Transverse colon (tissue), 4 donors: ENCODE results near the gene DNHD1. TPM values are rescaled to one million over a fixed set of nuclear protein-coding genes. Genes with fewer than 3 reads are reported as not detected.

Source experiments
- DNase-seq: peaks from one replicate; pipeline ENCODE4 v3.0.0-alpha.2; 2019
- H3K27ac ChIP-seq, 4 donors: fragments of 200-600 bp; sonication (generic); 2 replicates each; pipeline ENCODE4 v1.5.1; 2016 to 2018; ENCODE audit warnings: inconsistent platforms in 4 of 4
- H3K27me3 ChIP-seq: fragments of 200-600 bp; sonication (generic); 2 replicates; pipeline ENCODE4 v1.5.1; 2017; ENCODE audit warnings: inconsistent platforms
- H3K36me3 ChIP-seq, 4 donors: fragments of 200-600 bp; sonication (generic); 2 replicates each; pipeline ENCODE4 v1.5.1; 2017 to 2019; ENCODE audit warnings: inconsistent platforms in 4 of 4
- H3K4me1 ChIP-seq, 4 donors: fragments of 200-600 bp; sonication (generic); 2 replicates each; pipeline ENCODE4 v1.5.1; 2017 to 2020; ENCODE audit warnings: inconsistent platforms in 4 of 4
- H3K4me3 ChIP-seq, 4 donors: fragments of 200-600 bp; sonication (generic); 1 replicate in 1 of 4; 2 replicates in 3 of 4; pipeline versions ENCODE4 v1.5.1 to v1.6.1; 2017 to 2019; ENCODE audit warnings: inconsistent platforms in 4 of 4
- H3K9me3 ChIP-seq, 2 donors: fragments of 200-600 bp; sonication (generic); 2 replicates each; pipeline ENCODE4 v1.5.1; 2017 to 2019; ENCODE audit warnings: inconsistent platforms in 2 of 2
- EP300 ChIP-seq: sonication (generic); formaldehyde crosslinking; IDR thresholded peaks from one replicate; pipeline ENCODE4 v1.6.1; 2017; ENCODE audit warnings: antibody characterized with exemption, low read depth
- POLR2A ChIP-seq: fragments of 450-650 bp; IDR thresholded peaks from one replicate; pipeline ENCODE4 v1.6.1; 2016; ENCODE audit warnings: antibody characterized with exemption, mild to moderate bottlenecking, moderate library complexity
- POLR2AphosphoS5 ChIP-seq, 3 donors: sonication (generic); formaldehyde crosslinking; IDR thresholded peaks; one replicate each; pipeline ENCODE4 v1.6.1; 2016; ENCODE audit warnings: antibody characterized with exemption in 3 of 3
- WGBS, 2 donors: methylation state at CpG; one replicate each; pipeline ENCODE4 v1.1.5; 2018; ENCODE audit warnings: low coverage in 1 of 2; 5-methylcytosine and 5-hydroxymethylcytosine counted together
- in situ Hi-C, 4 donors: fragments of 200-750 bp; cut with MboI; loops; one replicate each; pipeline versions ENCODE4 v1.15.0 to v1.15.1; 2017; ENCODE audit warnings: low sequenced_read_pairs in 3 of 4, low pct_ligation_motif_present in 1 of 4, low pct_unique_long_range_greater_than_20kb in 1 of 4
- intact Hi-C: fragments of 100-400 bp; cut with DNase I; formaldehyde crosslinking; loops from one replicate; pipeline ENCODE4 v1.15.1; 2023; ENCODE audit warnings: low total_unique reads
- total RNA-seq, 4 donors: library from RNA; depleted of rRNA; stranded (reverse); fragments of >200 nt; gene quantifications; one replicate each; pipeline ENCODE4 v1.1.0, GENCODE V29; 2016
- TF ChIP-seq, protein P1 (sequence below), 5 experiments: fragments of 200-600 bp in 3 of 5; fragments of 450-650 bp in 2 of 5; sonication (generic) in 3 of 5; IDR thresholded peaks; 1 replicate in 2 of 5; 2 replicates in 3 of 5; pipeline ENCODE4 v1.5.1; 2016 to 2017; ENCODE audit warnings: antibody characterized with exemption in 5 of 5, inconsistent platforms in 3 of 5, mild to moderate bottlenecking in 2 of 5, moderate library complexity in 1 of 5

Gene DNHD1
- total RNA-seq, 4 donors from 2014 or later = 19.3 to 57.5 (median 34.0) TPM

- intact Hi-C loops = loop anchor here (5.0 kb wide), 1 partner anchor 71 kb away; the partner anchor contains the start of gene MRPL17
- Histone ChIP-seq H3K4me1 (peaks cover 30 to 64% (median 45%) of the 10 kb centered on the region in 4 donors), H3K27me3 (no peaks in the 10 kb centered on the region), H3K36me3 (peaks cover 0 to 25% (median 9%) of the 10 kb centered on the region in 4 donors), H3K9me3 (no peaks in the 10 kb centered on the region), H3K4me3 (peak overlapping the region; percentile 61 to 83 (median 76)), H3K27ac (peak overlapping the region; percentile 96 to 99 (median 97))
- in situ Hi-C loops = no loop called here
- WGBS, 2 donors = 3 to 17% methylated on average over 5 to 30 of the region's 39 CpGs
- TF ChIP-seq POLR2AphosphoS5 (IDR thresholded peaks at IDR 0.05) (peak in 2 of 3 donors; percentile 6 to 54), POLR2A (no peak), EP300 (no peak)
- peak; percentile 35 for DNase-seq
Measured at GRCh38 chr11:6611092-6611962, 114.2 kb downstream of the DNHD1 start.

DNA sequence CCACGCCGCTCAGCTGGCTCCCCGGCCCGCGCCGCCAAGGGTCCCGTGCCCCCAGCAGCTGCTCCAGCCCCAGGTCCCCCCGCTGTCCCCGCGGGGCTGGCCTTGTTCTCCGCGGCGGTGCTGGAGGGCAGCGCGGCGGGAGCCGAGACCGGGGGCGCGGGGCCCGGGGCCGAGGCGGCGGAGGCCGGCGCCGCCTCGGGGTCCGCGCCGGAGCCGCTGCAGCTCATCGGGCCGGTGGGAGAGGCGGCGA is 114.8 kb downstream of the DNHD1 start:
- in situ Hi-C loops (no loop called here), intact Hi-C loops (loop anchor here (5.0 kb wide), 1 partner anchor 70 kb away; the partner anchor contains the start of gene MRPL17)
- 0% methylated on average over 10 of the region's 36 CpGs; no CpG with 5 or more reads in 1 of the 2 donors for WGBS, 2 donors
- DNase-seq = no peak
- H3K4me3 ChIP-seq = peak overlapping the region; percentile 61 to 83 (median 76)
- peaks cover 0 to 25% (median 9%) of the 10 kb centered on the region in 4 donors for H3K36me3 ChIP-seq
- peaks cover 24 to 58% (median 40%) of the 10 kb centered on the region in 4 donors for H3K4me1 ChIP-seq
- TF ChIP-seq POLR2AphosphoS5 (IDR thresholded peaks at IDR 0.05) = no peak
- TF ChIP-seq, protein P1, sequence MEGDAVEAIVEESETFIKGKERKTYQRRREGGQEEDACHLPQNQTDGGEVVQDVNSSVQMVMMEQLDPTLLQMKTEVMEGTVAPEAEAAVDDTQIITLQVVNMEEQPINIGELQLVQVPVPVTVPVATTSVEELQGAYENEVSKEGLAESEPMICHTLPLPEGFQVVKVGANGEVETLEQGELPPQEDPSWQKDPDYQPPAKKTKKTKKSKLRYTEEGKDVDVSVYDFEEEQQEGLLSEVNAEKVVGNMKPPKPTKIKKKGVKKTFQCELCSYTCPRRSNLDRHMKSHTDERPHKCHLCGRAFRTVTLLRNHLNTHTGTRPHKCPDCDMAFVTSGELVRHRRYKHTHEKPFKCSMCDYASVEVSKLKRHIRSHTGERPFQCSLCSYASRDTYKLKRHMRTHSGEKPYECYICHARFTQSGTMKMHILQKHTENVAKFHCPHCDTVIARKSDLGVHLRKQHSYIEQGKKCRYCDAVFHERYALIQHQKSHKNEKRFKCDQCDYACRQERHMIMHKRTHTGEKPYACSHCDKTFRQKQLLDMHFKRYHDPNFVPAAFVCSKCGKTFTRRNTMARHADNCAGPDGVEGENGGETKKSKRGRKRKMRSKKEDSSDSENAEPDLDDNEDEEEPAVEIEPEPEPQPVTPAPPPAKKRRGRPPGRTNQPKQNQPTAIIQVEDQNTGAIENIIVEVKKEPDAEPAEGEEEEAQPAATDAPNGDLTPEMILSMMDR (IDR thresholded peaks at IDR 0.05) = no peak
- TF ChIP-seq EP300 = no peak
- TF ChIP-seq POLR2A = no peak
- peak overlapping the region; percentile 96 to 99 (median 97) for H3K27ac ChIP-seq
- no peaks in the 10 kb centered on the region for H3K27me3 ChIP-seq
- no peaks in the 10 kb centered on the region for H3K9me3 ChIP-seq

DNA sequence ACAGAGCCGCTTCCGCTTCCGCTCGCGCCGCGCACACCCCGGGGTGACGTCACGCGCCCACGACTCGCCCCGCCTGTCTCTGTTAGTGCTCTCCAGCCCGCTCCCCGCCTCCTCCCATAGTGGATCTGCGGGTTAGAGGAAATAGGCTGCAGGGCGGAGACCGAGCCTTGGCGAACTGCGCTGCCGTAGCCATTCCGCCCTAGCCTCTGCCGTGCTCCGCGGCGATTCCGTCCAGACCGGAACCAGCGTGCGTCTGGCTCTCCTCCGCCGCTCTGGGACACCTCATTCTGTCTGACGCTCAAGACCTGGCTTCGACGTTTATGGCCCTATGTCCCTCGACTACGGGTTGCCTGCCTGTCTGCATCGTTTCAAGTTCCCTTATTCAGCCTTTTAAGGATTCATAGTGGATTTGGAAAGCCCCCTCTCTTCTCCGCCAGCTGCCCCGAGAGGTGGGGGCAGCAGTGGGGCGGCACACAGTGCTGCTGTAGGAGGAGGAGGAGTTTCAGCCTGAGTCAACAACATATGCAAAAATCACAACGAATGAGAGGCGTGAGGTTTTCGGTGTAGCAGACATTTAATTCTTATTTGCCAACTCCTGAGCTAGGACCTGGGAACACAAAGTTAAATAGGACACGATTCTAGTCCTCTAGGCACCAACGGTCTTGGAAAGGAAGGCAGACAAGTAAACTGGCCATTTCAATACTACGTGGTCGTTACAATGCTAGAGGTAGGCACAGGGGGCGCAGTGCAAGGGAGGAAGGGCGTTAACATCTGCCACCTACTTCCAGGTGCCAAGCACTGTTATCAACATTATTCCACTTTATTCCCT is 115.3 kb downstream of the DNHD1 start, which contains the start of gene TAF10:
TAF10 (minus strand) TSS at position 4 of the 829 bp plus-strand sequence. CDS start 27 bp downstream, outside the sequence.
- peaks cover 0 to 25% (median 9%) of the 10 kb centered on the region in 4 donors for H3K36me3 ChIP-seq

GRCh38 chr11:6613496-6613895 is 116.4 kb downstream of the DNHD1 start:
- no peak for DNase-seq
- Histone ChIP-seq H3K27ac (peak overlapping the region; percentile 96 to 99 (median 97)), H3K4me1 (peaks cover 16 to 58% (median 40%) of the 10 kb centered on the region in 4 donors), H3K4me3 (no peak overlapping the region), H3K27me3 (no peaks in the 10 kb centered on the region), H3K36me3 (peaks cover 0 to 22% (median 9%) of the 10 kb centered on the region in 4 donors), H3K9me3 (no peaks in the 10 kb centered on the region)
- intact Hi-C loops (loop anchor here (5.0 kb wide), 1 partner anchor 69 kb away; the partner anchor contains the start of gene MRPL17), in situ Hi-C loops (no loop called here)
- no peak for TF ChIP-seq EP300
- TF ChIP-seq, protein P1 (IDR thresholded peaks at IDR 0.05) = no peak
- TF ChIP-seq POLR2A = no peak
- no peak for TF ChIP-seq POLR2AphosphoS5 (IDR thresholded peaks at IDR 0.05)
- WGBS, 2 donors = 71 to 91% methylated on average over 1 to 3 of the region's 3 CpGs

More for the DNA sequence above, 115.3 kb downstream of the DNHD1 start, which contains the start of gene TAF10:
- H3K27me3 ChIP-seq = no peaks in the 10 kb centered on the region
- TF ChIP-seq, protein P1 (IDR thresholded peaks at IDR 0.05) = peak; percentile 45 to 82 (median 52)
- peak; percentile 97 to 99 (median 98) for TF ChIP-seq POLR2AphosphoS5 (IDR thresholded peaks at IDR 0.05)
- peak; percentile 41 for TF ChIP-seq EP300
- TF ChIP-seq POLR2A = peak; percentile 97
- H3K27ac ChIP-seq = peak within 1 kb of the TSS; percentile 96 to 99 (median 97)
- H3K9me3 ChIP-seq = no peaks in the 10 kb centered on the region
- peak; percentile 98 for DNase-seq
- WGBS, 2 donors = 0% methylated on average over 14 to 30 of the region's 51 CpGs
- peak within 1 kb of the TSS; percentile 61 to 83 (median 76) for H3K4me3 ChIP-seq
- in situ Hi-C loops (no loop called here), intact Hi-C loops (loop anchor here (5.0 kb wide), 1 partner anchor 70 kb away; the partner anchor contains the start of gene MRPL17)
- H3K4me1 ChIP-seq = peaks cover 19 to 58% (median 36%) of the 10 kb centered on the region in 4 donors
